ENCODE data around the gene AHNAK2.

DNA sequence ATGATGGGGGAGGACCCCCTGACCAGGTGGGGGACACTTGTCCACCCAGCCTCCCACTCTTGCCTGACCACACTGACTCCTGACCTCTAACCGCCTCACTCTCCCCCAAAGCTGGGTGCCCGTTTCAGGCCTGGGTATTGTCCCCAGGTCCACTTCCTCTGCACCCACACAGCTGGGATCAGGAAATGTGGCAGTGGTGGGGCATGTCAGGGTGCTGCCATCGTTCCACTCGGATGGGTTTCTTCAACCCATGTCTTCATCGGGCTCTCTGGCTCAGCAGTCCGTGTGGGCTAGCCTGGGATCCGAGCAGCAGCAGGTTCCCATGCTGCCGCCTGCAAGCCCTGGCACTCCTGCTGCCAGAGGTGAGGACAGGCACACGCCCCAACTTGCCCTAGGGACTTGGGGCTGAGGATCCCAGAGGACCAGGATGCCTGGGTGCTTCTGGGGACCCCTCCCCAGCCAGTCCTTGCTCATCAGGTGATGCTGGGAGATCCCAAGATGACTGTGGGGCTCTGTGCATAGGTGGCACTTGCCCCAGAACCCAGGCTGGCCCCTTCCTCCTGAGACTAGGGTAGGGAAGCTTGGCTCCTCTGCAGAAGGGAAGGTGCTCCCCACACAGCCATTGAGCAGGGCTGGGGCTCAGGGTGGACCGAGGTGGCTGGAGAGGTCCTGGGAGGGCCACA, 4.5 kb upstream of the AHNAK2 start:
- TF ChIP-seq, protein P1, sequence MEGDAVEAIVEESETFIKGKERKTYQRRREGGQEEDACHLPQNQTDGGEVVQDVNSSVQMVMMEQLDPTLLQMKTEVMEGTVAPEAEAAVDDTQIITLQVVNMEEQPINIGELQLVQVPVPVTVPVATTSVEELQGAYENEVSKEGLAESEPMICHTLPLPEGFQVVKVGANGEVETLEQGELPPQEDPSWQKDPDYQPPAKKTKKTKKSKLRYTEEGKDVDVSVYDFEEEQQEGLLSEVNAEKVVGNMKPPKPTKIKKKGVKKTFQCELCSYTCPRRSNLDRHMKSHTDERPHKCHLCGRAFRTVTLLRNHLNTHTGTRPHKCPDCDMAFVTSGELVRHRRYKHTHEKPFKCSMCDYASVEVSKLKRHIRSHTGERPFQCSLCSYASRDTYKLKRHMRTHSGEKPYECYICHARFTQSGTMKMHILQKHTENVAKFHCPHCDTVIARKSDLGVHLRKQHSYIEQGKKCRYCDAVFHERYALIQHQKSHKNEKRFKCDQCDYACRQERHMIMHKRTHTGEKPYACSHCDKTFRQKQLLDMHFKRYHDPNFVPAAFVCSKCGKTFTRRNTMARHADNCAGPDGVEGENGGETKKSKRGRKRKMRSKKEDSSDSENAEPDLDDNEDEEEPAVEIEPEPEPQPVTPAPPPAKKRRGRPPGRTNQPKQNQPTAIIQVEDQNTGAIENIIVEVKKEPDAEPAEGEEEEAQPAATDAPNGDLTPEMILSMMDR (IDR thresholded peaks at IDR 0.05; ENCODE audit: insufficient read depth, low read length, poor library complexity, severe bottlenecking), result no peak
- no peak for TF ChIP-seq EZH2phosphoT487 (conservative IDR thresholded peaks at IDR 0.05; ENCODE audit: low read length)
